GM10266 (cell line): ENCODE results near the gene AKT3.

Source experiments
- DNase-seq: peaks from one replicate; pipeline ENCODE4 v3.0.0; 2012; ENCODE audit errors: extremely low spot score
- CTCF ChIP-seq: IDR thresholded peaks from 2 replicates; pipeline ENCODE4 v1.5.1; 2012; ENCODE audit warnings: mild to moderate bottlenecking, low read depth; ENCODE audit not compliant: control insufficient read depth, insufficient read depth; ENCODE audit errors: missing control alignments

The AKT3 gene

GRCh38 chr1:243470502-243470901 lies 379.5 kb downstream of the AKT3 start:
- no peak for TF ChIP-seq CTCF
- DNase-seq: no peak

GRCh38 chr1:243469497-243469896 lies 380.5 kb downstream of the AKT3 start:
- TF ChIP-seq CTCF: no peak
- no peak for DNase-seq

GRCh38 chr1:243465738-243466137 lies 384.3 kb downstream of the AKT3 start:
- no peak for TF ChIP-seq CTCF
- peak; percentile 27 for DNase-seq

- DNase-seq: no peak
- TF ChIP-seq CTCF: no peak
Measured at GRCh38 chr1:243465081-243465480, 385.0 kb downstream of the AKT3 start.

GRCh38 chr1:243462929-243463697 lies 386.9 kb downstream of the AKT3 start:
- DNase-seq: no peak
- no peak for TF ChIP-seq CTCF

GRCh38 chr1:243461700-243462099 lies 388.3 kb downstream of the AKT3 start:
- DNase-seq: no peak
- no peak for TF ChIP-seq CTCF

GRCh38 chr1:243459059-243459458 lies 391.0 kb downstream of the AKT3 start:
- no peak for TF ChIP-seq CTCF
- DNase-seq: no peak
